Measurements from ENCODE around the gene PARVG.

Gene PARVG

GRCh38 chr22:44143579-44143978, 37.1 kb upstream of the PARVG start:
- in situ Hi-C loops (cut with MboI; ENCODE audit: low sequenced_read_pairs, unreplicated experiment), result no loop called here
- no peak for DNase-seq (ENCODE audit: low spot score)
- no peak for TF ChIP-seq CTCF (IDR thresholded peaks at IDR 0.05; ENCODE audit: borderline replicate concordance, control extremely low read depth, extremely low read depth, insufficient read depth, missing control alignments)

- no peak for DNase-seq (ENCODE audit: low spot score)
- no peak for TF ChIP-seq CTCF (IDR thresholded peaks at IDR 0.05; ENCODE audit: borderline replicate concordance, control extremely low read depth, extremely low read depth, insufficient read depth, missing control alignments)
- in situ Hi-C loops (cut with MboI; ENCODE audit: low sequenced_read_pairs, unreplicated experiment), result no loop called here
These were observed 36.6 kb upstream of the PARVG start for GRCh38 chr22:44144046-44144569.

- no peak for TF ChIP-seq CTCF (IDR thresholded peaks at IDR 0.05; ENCODE audit: borderline replicate concordance, control extremely low read depth, extremely low read depth, insufficient read depth, missing control alignments)
- DNase-seq (ENCODE audit: low spot score), result no peak
- in situ Hi-C loops (cut with MboI; ENCODE audit: low sequenced_read_pairs, unreplicated experiment), result no loop called here
These were observed 35.2 kb upstream of the PARVG start for GRCh38 chr22:44145544-44145943.

GRCh38 chr22:44146088-44146861, 34.5 kb upstream of the PARVG start:
- in situ Hi-C loops (cut with MboI; ENCODE audit: low sequenced_read_pairs, unreplicated experiment), result no loop called here
- no peak for TF ChIP-seq CTCF (IDR thresholded peaks at IDR 0.05; ENCODE audit: borderline replicate concordance, control extremely low read depth, extremely low read depth, insufficient read depth, missing control alignments)
- no peak for DNase-seq (ENCODE audit: low spot score)

GRCh38 chr22:44147008-44147645, 33.6 kb upstream of the PARVG start:
- DNase-seq (ENCODE audit: low spot score), result no peak
- TF ChIP-seq CTCF (IDR thresholded peaks at IDR 0.05; ENCODE audit: borderline replicate concordance, control extremely low read depth, extremely low read depth, insufficient read depth, missing control alignments), result no peak
- in situ Hi-C loops (cut with MboI; ENCODE audit: low sequenced_read_pairs, unreplicated experiment), result no loop called here

GRCh38 chr22:44147821-44148574, 32.7 kb upstream of the PARVG start:
- in situ Hi-C loops (cut with MboI; ENCODE audit: low sequenced_read_pairs, unreplicated experiment), result no loop called here
- TF ChIP-seq CTCF (IDR thresholded peaks at IDR 0.05; ENCODE audit: borderline replicate concordance, control extremely low read depth, extremely low read depth, insufficient read depth, missing control alignments), result no peak
- DNase-seq (ENCODE audit: low spot score), result no peak
